Chondrocyte (in vitro differentiated cells): ENCODE measurements around the gene CHST11. TPM values are rescaled to one million over a fixed set of nuclear protein-coding genes. Genes with fewer than 3 reads are reported as not detected.

ENCODE experiments used
- DNase-seq: peaks from one replicate; pipeline ENCODE4 v3.0.0; 2021; ENCODE audit warnings: mixed read lengths, low spot score
- H3K27ac Mint-ChIP-seq: one replicate; pipeline ENCODE4 v1.8.0; 2021; ENCODE audit warnings: mild to moderate bottlenecking, moderate library complexity, mixed read lengths; ENCODE audit not compliant: unreplicated experiment
- H3K27me3 Mint-ChIP-seq: 2 replicates; pipeline ENCODE4 v1.8.0; 2021; ENCODE audit warnings: low read depth, mixed read lengths
- H3K36me3 Mint-ChIP-seq: 2 replicates; pipeline ENCODE4 v1.8.0; 2021; ENCODE audit warnings: low read depth, mixed read lengths
- H3K4me1 Mint-ChIP-seq: 2 replicates; pipeline ENCODE4 v1.8.0; 2021; ENCODE audit warnings: low read depth, mild to moderate bottlenecking, mixed read lengths
- H3K4me3 Mint-ChIP-seq: one replicate; pipeline ENCODE4 v1.8.0; 2021; ENCODE audit warnings: mild to moderate bottlenecking, moderate library complexity, mixed read lengths; ENCODE audit not compliant: unreplicated experiment
- H3K9me3 Mint-ChIP-seq: 2 replicates; pipeline ENCODE4 v1.8.0; 2021; ENCODE audit warnings: low read depth, mixed read lengths
- total RNA-seq: library from RNA; stranded (reverse); gene quantifications from 3 replicates; pipeline ENCODE4 v1.2.1, GENCODE V29; 2021
- TF ChIP-seq, protein P1 (sequence below): fragments of 200-600 bp; sonication (generic); IDR thresholded peaks from 2 replicates; pipeline ENCODE4 v1.5.0; 2021; ENCODE audit warnings: antibody characterized with exemption, mild to moderate bottlenecking, moderate library complexity

The CHST11 gene
- total RNA-seq, 1 donor from 2014 or later: 6.2 TPM

DNA sequence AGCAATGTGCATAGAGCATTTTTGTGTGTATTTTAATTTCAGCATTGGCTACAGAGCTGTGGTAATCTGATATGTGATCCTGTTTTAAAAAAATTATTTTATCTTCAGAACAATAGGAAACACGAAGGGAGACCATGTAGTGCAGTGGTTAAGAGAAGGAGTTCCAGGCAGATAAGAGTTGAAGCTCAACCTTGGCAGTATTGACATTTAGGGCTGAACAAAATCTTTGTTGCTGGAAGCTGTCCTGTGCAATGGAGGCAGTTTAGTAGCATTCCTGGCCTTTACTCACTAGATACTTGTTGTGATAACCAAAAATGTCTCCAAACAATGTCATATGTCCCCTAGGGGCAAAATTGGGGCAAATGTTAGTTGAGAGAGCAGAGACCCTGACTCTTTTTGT lies 59.2 kb downstream of the CHST11 start:
- Mint-ChIP-seq H3K4me1 (peaks cover 23% of the 10 kb centered on the region), H3K9me3 (no peaks in the 10 kb centered on the region), H3K36me3 (no peaks in the 10 kb centered on the region), H3K4me3 (no peak overlapping the region), H3K27ac (no peak overlapping the region), H3K27me3 (no peaks in the 10 kb centered on the region)
- DNase-seq: no peak
- TF ChIP-seq, protein P1, sequence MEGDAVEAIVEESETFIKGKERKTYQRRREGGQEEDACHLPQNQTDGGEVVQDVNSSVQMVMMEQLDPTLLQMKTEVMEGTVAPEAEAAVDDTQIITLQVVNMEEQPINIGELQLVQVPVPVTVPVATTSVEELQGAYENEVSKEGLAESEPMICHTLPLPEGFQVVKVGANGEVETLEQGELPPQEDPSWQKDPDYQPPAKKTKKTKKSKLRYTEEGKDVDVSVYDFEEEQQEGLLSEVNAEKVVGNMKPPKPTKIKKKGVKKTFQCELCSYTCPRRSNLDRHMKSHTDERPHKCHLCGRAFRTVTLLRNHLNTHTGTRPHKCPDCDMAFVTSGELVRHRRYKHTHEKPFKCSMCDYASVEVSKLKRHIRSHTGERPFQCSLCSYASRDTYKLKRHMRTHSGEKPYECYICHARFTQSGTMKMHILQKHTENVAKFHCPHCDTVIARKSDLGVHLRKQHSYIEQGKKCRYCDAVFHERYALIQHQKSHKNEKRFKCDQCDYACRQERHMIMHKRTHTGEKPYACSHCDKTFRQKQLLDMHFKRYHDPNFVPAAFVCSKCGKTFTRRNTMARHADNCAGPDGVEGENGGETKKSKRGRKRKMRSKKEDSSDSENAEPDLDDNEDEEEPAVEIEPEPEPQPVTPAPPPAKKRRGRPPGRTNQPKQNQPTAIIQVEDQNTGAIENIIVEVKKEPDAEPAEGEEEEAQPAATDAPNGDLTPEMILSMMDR: no peak

DNA sequence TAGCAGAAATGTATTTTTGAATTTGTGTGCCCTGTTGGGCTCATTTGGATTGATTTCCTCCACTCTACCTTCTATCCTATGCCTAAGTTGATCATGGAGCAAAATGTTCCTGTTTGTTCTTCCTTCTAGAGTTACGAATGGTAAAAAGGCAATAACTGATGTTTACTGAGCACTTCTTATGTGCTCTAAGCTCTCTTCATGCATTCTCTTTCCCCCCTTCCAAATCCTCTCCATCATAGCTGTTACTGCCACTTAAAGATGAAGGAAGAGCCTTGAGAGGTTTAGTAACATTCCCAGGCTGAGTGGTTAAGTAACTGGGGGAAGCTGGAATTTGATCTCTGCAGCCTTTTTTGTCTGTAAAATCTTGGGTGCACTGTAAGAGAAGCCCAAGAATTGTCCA lies 60.1 kb downstream of the CHST11 start:
- H3K9me3 Mint-ChIP-seq: no peaks in the 10 kb centered on the region

DNA sequence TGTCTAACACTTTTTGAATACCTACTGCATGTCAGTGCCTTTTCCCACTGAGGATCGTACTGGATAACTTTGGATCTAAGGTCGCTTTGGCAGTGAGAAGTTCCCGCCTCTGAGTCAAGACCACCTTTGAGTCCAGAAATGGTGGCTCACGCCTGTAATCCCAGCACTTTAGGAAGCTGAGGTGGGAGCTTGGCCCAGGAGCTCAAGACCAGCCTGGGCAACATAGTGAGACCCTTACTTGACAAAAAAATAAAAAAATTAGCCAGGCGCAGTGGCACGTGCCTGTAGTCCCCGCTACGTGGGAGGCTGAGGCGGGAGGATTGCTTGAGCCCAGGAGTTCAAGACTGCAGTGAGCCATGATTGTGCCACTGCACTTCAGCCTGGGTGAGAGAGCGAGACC lies 61.1 kb downstream of the CHST11 start:
- TF ChIP-seq, protein P1: no peak
- no peak overlapping the region for H3K27ac Mint-ChIP-seq
- no peaks in the 10 kb centered on the region for H3K9me3 Mint-ChIP-seq
- DNase-seq: no peak
- H3K4me3 Mint-ChIP-seq: no peak overlapping the region
- no peaks in the 10 kb centered on the region for H3K27me3 Mint-ChIP-seq
- H3K4me1 Mint-ChIP-seq: peaks cover 32% of the 10 kb centered on the region
- no peaks in the 10 kb centered on the region for H3K36me3 Mint-ChIP-seq

More for the DNA sequence above, 60.1 kb downstream of the CHST11 start:
- H3K27me3 Mint-ChIP-seq: no peaks in the 10 kb centered on the region
- TF ChIP-seq, protein P1: no peak
- no peak overlapping the region for H3K4me3 Mint-ChIP-seq
- peaks cover 26% of the 10 kb centered on the region for H3K4me1 Mint-ChIP-seq
- no peaks in the 10 kb centered on the region for H3K36me3 Mint-ChIP-seq
- DNase-seq: no peak
- H3K27ac Mint-ChIP-seq: no peak overlapping the region

DNA sequence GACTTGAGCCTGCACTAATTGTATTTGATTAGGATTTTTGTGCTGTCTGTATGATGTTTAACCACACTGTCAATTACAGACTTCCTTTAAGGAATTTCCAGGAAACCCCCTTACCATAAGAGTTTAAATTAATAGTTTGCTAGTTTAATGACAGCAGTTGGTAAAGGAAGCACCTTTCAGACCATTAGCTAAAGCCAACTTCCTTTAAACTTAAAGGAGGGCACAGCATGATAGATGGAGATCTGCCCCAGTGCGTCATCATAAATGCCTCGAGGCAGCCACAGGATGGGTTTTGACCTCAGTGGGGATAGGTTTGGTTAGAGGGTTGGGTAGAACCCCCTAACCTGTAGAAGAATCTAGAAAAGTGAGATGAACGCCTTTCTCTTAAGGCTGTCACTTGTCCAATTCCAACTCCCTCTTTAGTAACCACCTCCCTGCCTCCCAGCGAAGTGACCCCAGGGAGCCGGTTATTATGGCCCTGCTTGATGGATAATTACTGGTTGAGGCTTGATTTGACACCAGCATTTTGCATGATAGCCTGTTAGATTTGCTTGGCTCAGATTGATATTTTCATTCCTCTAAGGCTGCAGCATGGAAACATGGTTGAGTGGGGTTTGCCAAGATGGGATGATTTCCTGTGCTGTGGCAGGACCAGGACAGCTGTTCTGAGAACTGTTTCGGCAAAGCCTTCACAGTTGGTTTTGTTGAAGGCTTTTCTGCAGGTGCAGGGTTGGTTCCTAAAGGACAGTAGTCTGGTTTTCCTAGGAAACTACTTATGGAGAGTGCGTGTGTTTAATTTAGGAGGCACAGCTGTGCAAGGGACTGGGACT lies 62.7 kb downstream of the CHST11 start:
- no peaks in the 10 kb centered on the region for H3K9me3 Mint-ChIP-seq
- no peak overlapping the region for H3K4me3 Mint-ChIP-seq
- H3K27me3 Mint-ChIP-seq: no peaks in the 10 kb centered on the region
- H3K36me3 Mint-ChIP-seq: no peaks in the 10 kb centered on the region
- peaks cover 47% of the 10 kb centered on the region for H3K4me1 Mint-ChIP-seq
- H3K27ac Mint-ChIP-seq: no peak overlapping the region
- DNase-seq: no peak
- TF ChIP-seq, protein P1: no peak

DNA sequence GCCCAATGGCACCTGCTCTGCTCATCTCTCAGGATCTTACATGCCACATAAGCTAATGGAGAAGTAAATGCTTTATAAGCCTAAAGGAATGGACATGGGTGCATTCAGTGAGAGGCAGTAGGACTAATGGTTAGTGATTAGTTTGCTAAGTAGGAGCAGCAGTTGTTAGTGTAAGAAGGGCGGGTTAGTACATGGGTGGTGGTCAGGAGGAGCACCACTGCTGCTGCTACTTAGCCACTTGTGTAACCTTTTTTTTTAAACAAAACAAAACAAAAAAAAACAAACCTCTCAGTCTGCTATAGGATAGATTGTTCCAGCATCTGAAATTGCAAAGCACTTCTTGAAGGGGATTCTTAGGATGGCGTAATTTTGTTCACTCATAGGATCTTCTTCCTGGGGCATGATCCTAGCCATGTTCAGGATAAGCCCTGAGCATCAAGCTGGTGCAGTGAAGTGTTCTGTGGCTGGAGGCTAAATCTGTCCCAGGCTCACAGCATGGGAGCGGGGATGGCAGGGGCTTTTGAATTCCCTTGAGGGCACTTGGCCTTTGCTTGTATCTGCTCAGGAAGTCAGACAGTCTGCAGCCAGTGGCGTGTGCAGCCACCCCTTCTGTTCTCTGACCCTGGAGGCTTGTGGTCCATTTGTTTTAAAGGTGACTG lies 63.6 kb downstream of the CHST11 start:
- Mint-ChIP-seq H3K4me1 (peaks cover 55% of the 10 kb centered on the region), H3K4me3 (no peak overlapping the region), H3K27me3 (no peaks in the 10 kb centered on the region), H3K9me3 (no peaks in the 10 kb centered on the region), H3K36me3 (no peaks in the 10 kb centered on the region), H3K27ac (no peak overlapping the region)
- DNase-seq: no peak
- TF ChIP-seq, protein P1: no peak
